ENCODE data around the gene ACVRL1.

GRCh38 chr12:51970904-51971646 lies 63.8 kb downstream of the ACVRL1 start:
- TF ChIP-seq CTCF (IDR thresholded peaks at IDR 0.05) (peak; percentile 31 to 62 (median 40)), POLR2A (IDR thresholded peaks at IDR 0.05) (no peak)
